Smooth muscle cell (in vitro differentiated cells): ENCODE results near the gene KATNB1. TPM values are rescaled to one million over a fixed set of nuclear protein-coding genes. Genes with fewer than 3 reads are reported as not detected.
"Not testable (repeated sequence)": the region's sequence is repeated elsewhere in the genome, so short reads cannot be mapped to it uniquely, and the experiment has no call there.

Experiments
- DNase-seq: peaks from one replicate; lab custom pipeline; 2025; ENCODE audit not compliant: unreplicated experiment; lab: John Stamatoyannopoulos, UW
- H2AFZ ChIP-seq: fragments of 200-600 bp; sonication (generic); 2 replicates; pipeline ENCODE4 v1.6.0; 2016; ENCODE audit warnings: antibody characterized with exemption, low read depth, mild to moderate bottlenecking
- H3F3A ChIP-seq: fragments of 200-600 bp; sonication (generic); 2 replicates; pipeline ENCODE4 v1.6.0; 2017; ENCODE audit warnings: antibody characterized with exemption, low read depth
- H3K27ac ChIP-seq: fragments of 200-600 bp; sonication (generic); 2 replicates; pipeline ENCODE4 v1.5.1; 2016; ENCODE audit warnings: low read depth, mild to moderate bottlenecking
- H3K27me3 ChIP-seq: fragments of 200-600 bp; sonication (generic); 2 replicates; pipeline ENCODE4 v1.6.1; 2016; ENCODE audit warnings: low read depth, mild to moderate bottlenecking
- H3K36me3 ChIP-seq: fragments of 200-600 bp; sonication (generic); 2 replicates; pipeline ENCODE4 v1.5.1; 2016; ENCODE audit warnings: low read depth
- H3K4me1 ChIP-seq: fragments of 200-600 bp; sonication (generic); 2 replicates; pipeline ENCODE4 v1.5.1; 2016; ENCODE audit warnings: low read depth
- H3K4me2 ChIP-seq: fragments of 200-600 bp; sonication (generic); 2 replicates; pipeline ENCODE4 v1.6.0; 2016; ENCODE audit warnings: mild to moderate bottlenecking
- H3K4me3 ChIP-seq: fragments of 200-600 bp; sonication (generic); 2 replicates; pipeline ENCODE4 v1.5.1; 2016; ENCODE audit warnings: mild to moderate bottlenecking
- H3K79me2 ChIP-seq: fragments of 200-600 bp; sonication (generic); 2 replicates; pipeline ENCODE4 v1.6.0; 2016; ENCODE audit warnings: low read depth, mild to moderate bottlenecking
- H3K9ac ChIP-seq: fragments of 200-600 bp; sonication (generic); 2 replicates; pipeline ENCODE4 v1.6.0; 2016; ENCODE audit warnings: low read depth
- H3K9me3 ChIP-seq: fragments of 200-600 bp; sonication (generic); replicated peaks from 2 replicates; pipeline ENCODE4 v1.5.1; 2016; ENCODE audit warnings: low read depth
- H4K20me1 ChIP-seq: fragments of 200-600 bp; sonication (generic); 2 replicates; pipeline ENCODE4 v1.6.0; 2016; ENCODE audit warnings: low read depth
- CTCF ChIP-seq: fragments of 200-600 bp; sonication (generic); IDR thresholded peaks from 2 replicates; pipeline ENCODE4 v1.5.1; 2017; ENCODE audit warnings: borderline replicate concordance, mild to moderate bottlenecking, antibody characterized with exemption; ENCODE audit not compliant: insufficient read depth, poor library complexity, severe bottlenecking
- WGBS: methylation state at CpG from one replicate; pipeline ENCODE4 v1.1.7; 2016; ENCODE audit warnings: low lambda C conversion rate; 5-methylcytosine and 5-hydroxymethylcytosine counted together
- polyA plus RNA-seq: library from polyadenylated mRNA; unstranded; fragments of >200 nt; fragmentation: Nextera tagmentation; extraction: Ambion mirVana; gene quantifications from 2 replicates; pipeline ENCODE4 v1.2.1, GENCODE V29; 2016
- total RNA-seq: library from RNA; depleted of rRNA; stranded (reverse); fragments of >200 nt; gene quantifications from 2 replicates; pipeline ENCODE4 v1.2.3, GENCODE V29; 2014

Gene KATNB1
- total and polyA plus RNA-seq, 2 experiments from 2014 or later, result 11.9 to 23.6 TPM

GRCh38 chr16:57795431-57795878 lies 59.9 kb downstream of the KATNB1 start:
- WGBS, result 69% methylated on average over 9 of the region's 9 CpGs
- no peak for DNase-seq
- peaks cover 90% of the 10 kb centered on the region for H4K20me1 ChIP-seq

GRCh38 chr16:57796014-57796413 lies 60.4 kb downstream of the KATNB1 start:
- WGBS, result 95% methylated on average over 5 of the region's 5 CpGs
- peaks cover 38% of the 10 kb centered on the region for H3K79me2 ChIP-seq

More at GRCh38 chr16:57795431-57795878, 59.9 kb downstream of the KATNB1 start:
- peak; percentile 16 for TF ChIP-seq CTCF
- H3K9ac ChIP-seq, result no peak overlapping the region
- H3K36me3 ChIP-seq, result peaks cover 4% of the 10 kb centered on the region
- no peak overlapping the region for H3K4me3 ChIP-seq
- no peak overlapping the region for H3K4me2 ChIP-seq
- H3F3A ChIP-seq, result no peaks in the 10 kb centered on the region
- H3K4me1 ChIP-seq, result peaks cover 19% of the 10 kb centered on the region
- no peaks in the 10 kb centered on the region for H3K27me3 ChIP-seq
- H3K79me2 ChIP-seq, result peaks cover 33% of the 10 kb centered on the region
- no peaks in the 10 kb centered on the region for H3K9me3 ChIP-seq
- H3K27ac ChIP-seq, result no peak overlapping the region
- no peak overlapping the region for H2AFZ ChIP-seq

GRCh38 chr16:57797216-57797525 lies 61.6 kb downstream of the KATNB1 start:
- Histone ChIP-seq H3K27me3 (no peaks in the 10 kb centered on the region), H3K27ac (peak overlapping the region; percentile 78), H3K4me2 (peak overlapping the region; percentile 73), H3F3A (no peaks in the 10 kb centered on the region), H3K79me2 (peaks cover 43% of the 10 kb centered on the region), H3K4me1 (peaks cover 29% of the 10 kb centered on the region), H4K20me1 (peaks cover 86% of the 10 kb centered on the region), H3K9ac (peak overlapping the region; percentile 39), H3K36me3 (peaks cover 4% of the 10 kb centered on the region), H2AFZ (no peak overlapping the region), H3K9me3 (no peaks in the 10 kb centered on the region), H3K4me3 (peak overlapping the region; percentile 31)
- TF ChIP-seq CTCF, result no peak
- WGBS, result 93% methylated on average over 11 of the region's 13 CpGs
- no peak for DNase-seq

More at GRCh38 chr16:57796014-57796413, 60.4 kb downstream of the KATNB1 start:
- H3K27me3 ChIP-seq, H3K4me3 ChIP-seq, H3K9me3 ChIP-seq, H3F3A ChIP-seq, H3K4me2 ChIP-seq, H3K9ac ChIP-seq, DNase-seq, H3K36me3 ChIP-seq, H3K27ac ChIP-seq, H2AFZ ChIP-seq: not testable (repeated sequence)
- Histone ChIP-seq H3K4me1 (peaks cover 22% of the 10 kb centered on the region), H4K20me1 (peaks cover 92% of the 10 kb centered on the region)

GRCh38 chr16:57797526-57798266 lies 62.1 kb downstream of the KATNB1 start:
- H3K9ac ChIP-seq, result peak overlapping the region; percentile 39
- H2AFZ ChIP-seq, result no peak overlapping the region
- peaks cover 31% of the 10 kb centered on the region for H3K4me1 ChIP-seq
- 48% methylated on average over 40 of the region's 42 CpGs for WGBS
- no peaks in the 10 kb centered on the region for H3K9me3 ChIP-seq
- H3K79me2 ChIP-seq, result peaks cover 43% of the 10 kb centered on the region
- peak overlapping the region; percentile 31 for H3K4me3 ChIP-seq
- peaks cover 81% of the 10 kb centered on the region for H4K20me1 ChIP-seq
- H3K36me3 ChIP-seq, result peaks cover 4% of the 10 kb centered on the region
- TF ChIP-seq CTCF, result no peak
- peak overlapping the region; percentile 73 for H3K4me2 ChIP-seq
- peak overlapping the region; percentile 78 for H3K27ac ChIP-seq
- H3F3A ChIP-seq, result no peaks in the 10 kb centered on the region
- no peak for DNase-seq
- H3K27me3 ChIP-seq, result no peaks in the 10 kb centered on the region
